DMS153 treated with DMSO at 0.1 percent for 48 hours (cell line): ENCODE measurements around the gene OPCML.

ENCODE experiments used
- DNase-seq: peaks from one replicate; lab custom pipeline; 2025; ENCODE audit not compliant: unreplicated experiment; lab: John Stamatoyannopoulos, UW

The OPCML gene

GRCh38 chr11:132716037-132716436, 816.3 kb downstream of the OPCML start:
- no peak for DNase-seq

GRCh38 chr11:132714859-132715440, 817.4 kb downstream of the OPCML start:
- DNase-seq = no peak

- DNase-seq = no peak
Observed at GRCh38 chr11:132712466-132712865, 819.8 kb downstream of the OPCML start.

GRCh38 chr11:132704781-132705375, 827.4 kb downstream of the OPCML start:
- DNase-seq = no peak

GRCh38 chr11:132692891-132693290, 839.4 kb downstream of the OPCML start:
- no peak for DNase-seq

GRCh38 chr11:132691848-132692550, 840.3 kb downstream of the OPCML start:
- DNase-seq = no peak

GRCh38 chr11:132686886-132687285, 845.4 kb downstream of the OPCML start:
- DNase-seq = no peak

- DNase-seq = no peak
Observed at GRCh38 chr11:132685174-132685611, 847.1 kb downstream of the OPCML start.

- DNase-seq = no peak
Observed at GRCh38 chr11:132683602-132684001, 848.7 kb downstream of the OPCML start.

- no peak for DNase-seq
Observed at GRCh38 chr11:132681971-132682370, 850.3 kb downstream of the OPCML start.

GRCh38 chr11:132680584-132680983, 851.7 kb downstream of the OPCML start:
- DNase-seq = no peak

- DNase-seq = peak; percentile 48
Observed at GRCh38 chr11:132674151-132674550, 858.1 kb downstream of the OPCML start.

GRCh38 chr11:132671851-132672370, 860.4 kb downstream of the OPCML start:
- DNase-seq = no peak

- no peak for DNase-seq
Observed at GRCh38 chr11:132670921-132671675, 861.2 kb downstream of the OPCML start.

GRCh38 chr11:132669949-132670348, 862.4 kb downstream of the OPCML start:
- DNase-seq = no peak

- DNase-seq = no peak
Observed at GRCh38 chr11:132665205-132665604, 867.1 kb downstream of the OPCML start.

- DNase-seq = no peak
Observed at GRCh38 chr11:132658696-132659095, 873.6 kb downstream of the OPCML start.

- DNase-seq = no peak
Observed at GRCh38 chr11:132658004-132658403, 874.3 kb downstream of the OPCML start.

- DNase-seq = no peak
Observed at GRCh38 chr11:132655187-132655855, 877.0 kb downstream of the OPCML start.

GRCh38 chr11:132653237-132653636, 879.1 kb downstream of the OPCML start:
- no peak for DNase-seq
